Stimulated activated CD8-positive, alpha-beta memory T cell treated with anti-CD3 and anti-CD28 coated beads, Interleukin-4, amount 100 ng/mL, for 4 hours (primary cell): ENCODE data around the gene TSSK2.

ENCODE experiments used
- DNase-seq, 2 donors: peaks; one replicate each; pipeline ENCODE4 v3.0.0-alpha.2; 2020; ENCODE audit warnings: low read depth in 2 of 2, low spot score in 1 of 2

The TSSK2 gene

DNA sequence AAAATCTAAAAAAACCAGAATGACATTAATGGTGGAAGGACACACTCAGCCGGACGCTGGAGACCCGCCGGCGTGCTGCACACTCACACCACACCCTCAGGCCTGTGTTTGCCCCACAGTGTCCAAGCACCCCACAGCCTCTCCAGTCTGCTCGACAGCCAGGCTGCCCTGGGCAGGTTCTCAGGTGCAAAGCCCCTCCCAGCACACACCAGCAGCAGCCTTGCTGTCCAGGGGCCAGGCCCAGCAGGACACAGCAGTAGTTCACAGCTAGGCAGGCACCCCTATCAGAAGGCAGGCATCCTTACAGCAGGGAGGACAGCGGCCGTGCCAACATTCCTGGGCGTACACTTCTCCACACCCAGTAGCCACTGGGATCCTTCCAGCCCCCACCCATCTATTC is 49.1 kb downstream of the TSSK2 start:
- DNase-seq, result no peak

DNA sequence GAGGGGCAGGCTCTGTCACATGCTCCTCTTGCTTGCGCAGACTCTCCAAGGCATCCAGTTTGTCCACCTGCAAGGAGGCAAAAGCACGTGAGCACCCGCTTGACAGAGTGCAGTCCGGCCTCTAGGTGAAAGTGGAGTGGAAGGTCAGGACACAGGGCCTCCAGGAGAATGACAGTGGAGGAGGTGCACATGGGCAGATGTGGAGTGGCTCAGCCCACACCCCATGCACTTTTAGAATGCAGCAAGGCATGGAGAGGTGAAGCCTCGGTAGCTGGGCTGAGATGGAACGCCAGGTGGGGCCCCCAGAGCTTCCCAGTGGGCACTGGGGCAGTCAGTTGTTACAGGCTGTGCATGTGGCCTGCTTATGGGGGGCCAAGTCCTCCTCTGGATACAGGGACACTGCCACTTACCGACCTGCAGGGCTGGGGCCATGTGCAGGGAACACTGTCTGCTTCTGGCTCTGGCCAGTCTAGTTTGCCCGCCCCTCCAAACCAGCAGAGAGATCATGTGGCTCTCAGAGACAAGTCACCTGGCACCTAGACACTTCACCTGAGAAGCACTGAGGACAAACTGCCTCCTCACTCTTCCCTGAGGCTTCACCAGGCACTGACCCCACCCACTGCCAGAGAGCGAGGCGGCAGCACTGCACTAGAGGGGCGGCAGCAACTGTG is 49.8 kb downstream of the TSSK2 start:
- no peak for DNase-seq

DNA sequence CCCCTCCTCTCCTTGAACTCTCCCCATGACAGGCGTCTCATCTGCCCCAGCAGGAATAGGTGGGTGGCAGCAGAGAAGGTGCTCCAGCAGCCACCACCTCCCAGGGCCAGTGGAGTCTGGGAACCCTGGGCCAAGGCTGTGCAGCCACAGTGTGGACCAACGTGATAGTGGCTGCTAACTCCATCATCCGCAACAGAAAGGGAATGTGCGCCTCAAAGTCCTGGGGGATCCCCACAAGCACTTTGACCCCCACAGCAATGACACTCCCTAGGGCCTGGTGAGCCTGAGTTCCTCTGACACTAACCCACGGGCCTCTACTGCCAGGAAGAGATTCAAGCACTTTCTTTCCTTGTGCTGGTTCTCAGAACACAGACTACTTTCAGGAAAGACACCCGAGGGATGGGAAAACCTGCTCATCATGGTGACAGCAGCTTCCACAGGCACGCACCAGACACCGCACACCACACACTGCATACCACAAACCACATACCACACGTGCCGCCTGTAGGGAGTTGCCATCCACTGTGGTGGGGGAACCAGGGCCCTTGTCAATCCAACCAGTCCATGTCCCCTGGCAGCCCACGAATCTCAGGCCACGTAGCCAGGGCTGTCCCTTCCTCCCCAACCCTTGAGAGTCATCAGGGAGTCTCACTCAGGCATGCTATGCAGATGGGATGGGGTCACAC is 50.8 kb downstream of the TSSK2 start:
- no peak for DNase-seq
